Measurements from ENCODE around the gene SLC18A3.

The SLC18A3 gene

GRCh38 chr10:49587981-49588380 lies 22.1 kb upstream of the SLC18A3 start:
- no peak overlapping the region for H3K27ac Mint-ChIP-seq
- H3K27me3 Mint-ChIP-seq (ENCODE audit: low read depth) = peaks cover 19% of the 10 kb centered on the region
- no peaks in the 10 kb centered on the region for H3K36me3 Mint-ChIP-seq (ENCODE audit: low read depth)
- no peak for DNase-seq (ENCODE audit: low spot score)
- H3K4me1 Mint-ChIP-seq (ENCODE audit: low read depth) = peaks cover under 1% of the 10 kb centered on the region
- no peak overlapping the region for H3K4me3 Mint-ChIP-seq
- peaks cover 6% of the 10 kb centered on the region for H3K9me3 Mint-ChIP-seq

GRCh38 chr10:49592726-49593563 lies 17.2 kb upstream of the SLC18A3 start:
- Mint-ChIP-seq H3K4me3 (no peak overlapping the region), H3K27ac (no peak overlapping the region), H3K36me3 (ENCODE audit: low read depth) (no peaks in the 10 kb centered on the region), H3K27me3 (ENCODE audit: low read depth) (peaks cover 8% of the 10 kb centered on the region), H3K9me3 (peaks cover 6% of the 10 kb centered on the region), H3K4me1 (ENCODE audit: low read depth) (peaks cover 3% of the 10 kb centered on the region)
- no peak for DNase-seq (ENCODE audit: low spot score)

DNA sequence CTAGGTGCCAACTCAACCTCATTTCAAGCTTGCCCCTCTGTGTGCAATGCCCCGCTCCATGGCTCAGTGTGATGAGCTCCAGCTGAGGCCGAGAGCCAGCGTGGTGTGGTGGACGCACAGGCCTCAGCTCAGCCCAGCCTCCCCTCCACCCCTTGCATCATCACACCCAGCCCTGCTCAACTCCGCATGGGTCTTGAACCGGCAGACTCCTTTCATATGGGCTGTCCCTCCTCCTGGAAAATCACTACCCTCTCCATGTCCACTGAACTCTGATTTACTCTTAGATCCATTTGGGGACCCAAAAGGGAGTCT lies 16.6 kb upstream of the SLC18A3 start:
- Mint-ChIP-seq H3K27ac (no peak overlapping the region), H3K4me1 (ENCODE audit: low read depth) (peaks cover 3% of the 10 kb centered on the region), H3K27me3 (ENCODE audit: low read depth) (peaks cover 8% of the 10 kb centered on the region), H3K9me3 (peaks cover 6% of the 10 kb centered on the region), H3K36me3 (ENCODE audit: low read depth) (no peaks in the 10 kb centered on the region), H3K4me3 (no peak overlapping the region)
- no peak for DNase-seq (ENCODE audit: low spot score)

- H3K27ac Mint-ChIP-seq = no peak overlapping the region
- H3K4me1 Mint-ChIP-seq (ENCODE audit: low read depth) = peaks cover 3% of the 10 kb centered on the region
- DNase-seq (ENCODE audit: low spot score) = no peak
- no peak overlapping the region for H3K4me3 Mint-ChIP-seq
- H3K27me3 Mint-ChIP-seq (ENCODE audit: low read depth) = peaks cover 8% of the 10 kb centered on the region
- H3K36me3 Mint-ChIP-seq (ENCODE audit: low read depth) = no peaks in the 10 kb centered on the region
- peaks cover 6% of the 10 kb centered on the region for H3K9me3 Mint-ChIP-seq
Measured at GRCh38 chr10:49593998-49594397, 16.1 kb upstream of the SLC18A3 start.

- Mint-ChIP-seq H3K9me3 (no peaks in the 10 kb centered on the region), H3K4me1 (ENCODE audit: low read depth) (peaks cover 3% of the 10 kb centered on the region), H3K4me3 (no peak overlapping the region), H3K27ac (no peak overlapping the region), H3K36me3 (ENCODE audit: low read depth) (no peaks in the 10 kb centered on the region), H3K27me3 (ENCODE audit: low read depth) (peaks cover 8% of the 10 kb centered on the region)
- DNase-seq (ENCODE audit: low spot score) = no peak
Measured at GRCh38 chr10:49594594-49594993, 15.5 kb upstream of the SLC18A3 start.

- H3K4me1 Mint-ChIP-seq (ENCODE audit: low read depth) = peaks cover 3% of the 10 kb centered on the region
- no peak overlapping the region for H3K4me3 Mint-ChIP-seq
- no peak overlapping the region for H3K27ac Mint-ChIP-seq
- no peaks in the 10 kb centered on the region for H3K36me3 Mint-ChIP-seq (ENCODE audit: low read depth)
- no peak for DNase-seq (ENCODE audit: low spot score)
- peaks cover 8% of the 10 kb centered on the region for H3K27me3 Mint-ChIP-seq (ENCODE audit: low read depth)
- no peaks in the 10 kb centered on the region for H3K9me3 Mint-ChIP-seq
Measured at GRCh38 chr10:49595003-49595712, 15.0 kb upstream of the SLC18A3 start.

- Mint-ChIP-seq H3K9me3 (no peaks in the 10 kb centered on the region), H3K4me3 (no peak overlapping the region), H3K27me3 (ENCODE audit: low read depth) (peaks cover 8% of the 10 kb centered on the region), H3K36me3 (ENCODE audit: low read depth) (no peaks in the 10 kb centered on the region), H3K27ac (no peak overlapping the region), H3K4me1 (ENCODE audit: low read depth) (peaks cover 3% of the 10 kb centered on the region)
- no peak for DNase-seq (ENCODE audit: low spot score)
Measured at GRCh38 chr10:49595713-49596492, 14.2 kb upstream of the SLC18A3 start.

GRCh38 chr10:49596493-49596809 lies 13.7 kb upstream of the SLC18A3 start:
- Mint-ChIP-seq H3K4me1 (ENCODE audit: low read depth) (peaks cover 3% of the 10 kb centered on the region), H3K4me3 (no peak overlapping the region), H3K36me3 (ENCODE audit: low read depth) (no peaks in the 10 kb centered on the region), H3K9me3 (no peaks in the 10 kb centered on the region), H3K27ac (no peak overlapping the region), H3K27me3 (ENCODE audit: low read depth) (peaks cover 5% of the 10 kb centered on the region)
- no peak for DNase-seq (ENCODE audit: low spot score)

GRCh38 chr10:49596836-49597235 lies 13.3 kb upstream of the SLC18A3 start:
- DNase-seq (ENCODE audit: low spot score) = no peak
- no peaks in the 10 kb centered on the region for H3K36me3 Mint-ChIP-seq (ENCODE audit: low read depth)
- H3K4me3 Mint-ChIP-seq = no peak overlapping the region
- no peak overlapping the region for H3K27ac Mint-ChIP-seq
- peaks cover 3% of the 10 kb centered on the region for H3K27me3 Mint-ChIP-seq (ENCODE audit: low read depth)
- peaks cover 3% of the 10 kb centered on the region for H3K4me1 Mint-ChIP-seq (ENCODE audit: low read depth)
- no peaks in the 10 kb centered on the region for H3K9me3 Mint-ChIP-seq

GRCh38 chr10:49597426-49598163 lies 12.5 kb upstream of the SLC18A3 start:
- H3K36me3 Mint-ChIP-seq (ENCODE audit: low read depth) = no peaks in the 10 kb centered on the region

GRCh38 chr10:49598164-49598856 lies 11.8 kb upstream of the SLC18A3 start:
- H3K36me3 Mint-ChIP-seq (ENCODE audit: low read depth) = no peaks in the 10 kb centered on the region
- H3K4me3 Mint-ChIP-seq = no peak overlapping the region
- no peaks in the 10 kb centered on the region for H3K4me1 Mint-ChIP-seq (ENCODE audit: low read depth)
- H3K9me3 Mint-ChIP-seq = no peaks in the 10 kb centered on the region
- H3K27me3 Mint-ChIP-seq (ENCODE audit: low read depth) = peaks cover 3% of the 10 kb centered on the region
- no peak for DNase-seq (ENCODE audit: low spot score)
- H3K27ac Mint-ChIP-seq = no peak overlapping the region

More at GRCh38 chr10:49597426-49598163, 12.5 kb upstream of the SLC18A3 start:
- Mint-ChIP-seq H3K9me3 (no peaks in the 10 kb centered on the region), H3K27ac (no peak overlapping the region), H3K4me1 (ENCODE audit: low read depth) (peaks cover 3% of the 10 kb centered on the region), H3K27me3 (ENCODE audit: low read depth) (peaks cover 6% of the 10 kb centered on the region), H3K4me3 (no peak overlapping the region)
- DNase-seq (ENCODE audit: low spot score) = no peak

GRCh38 chr10:49598986-49599385 lies 11.1 kb upstream of the SLC18A3 start:
- no peak for DNase-seq (ENCODE audit: low spot score)
- no peaks in the 10 kb centered on the region for H3K9me3 Mint-ChIP-seq
- H3K27ac Mint-ChIP-seq = no peak overlapping the region
- H3K4me1 Mint-ChIP-seq (ENCODE audit: low read depth) = no peaks in the 10 kb centered on the region
- no peaks in the 10 kb centered on the region for H3K36me3 Mint-ChIP-seq (ENCODE audit: low read depth)
- peaks cover 5% of the 10 kb centered on the region for H3K27me3 Mint-ChIP-seq (ENCODE audit: low read depth)
- no peak overlapping the region for H3K4me3 Mint-ChIP-seq

- no peak overlapping the region for H3K27ac Mint-ChIP-seq
- no peaks in the 10 kb centered on the region for H3K9me3 Mint-ChIP-seq
- no peaks in the 10 kb centered on the region for H3K4me1 Mint-ChIP-seq (ENCODE audit: low read depth)
- H3K4me3 Mint-ChIP-seq = no peak overlapping the region
- no peak for DNase-seq (ENCODE audit: low spot score)
- H3K27me3 Mint-ChIP-seq (ENCODE audit: low read depth) = peaks cover 7% of the 10 kb centered on the region
- no peaks in the 10 kb centered on the region for H3K36me3 Mint-ChIP-seq (ENCODE audit: low read depth)
Measured at GRCh38 chr10:49599546-49599945, 10.6 kb upstream of the SLC18A3 start.

All from T-helper 2 cell treated with Interferon-gamma antibody and Interleukin-4, amounts not matched to agents 5 μg/mL and 100 μg/mL, for 36 hours (primary cell).